Liver (tissue), 9 donors: ENCODE data around the gene CGNL1. TPM values are rescaled to one million over a fixed set of nuclear protein-coding genes. Genes with fewer than 3 reads are reported as not detected.

Experiments used
- DNase-seq: peaks from one replicate; pipeline ENCODE4 v3.0.0-alpha.2; 2017; ENCODE audit warnings: low spot score
- H3K27ac ChIP-seq, 2 donors: one replicate each; pipeline ENCODE4 v1.7.0; 2013; ENCODE audit warnings: inconsistent platforms in 2 of 2, low read length in 2 of 2, control low read depth in 1 of 2, low read depth in 1 of 2, mild to moderate bottlenecking in 1 of 2
- H3K27me3 ChIP-seq, 4 donors: one replicate each; pipeline versions ENCODE4 v1.6.1 to v1.7.0; 2013; ENCODE audit warnings: low read length in 3 of 4, inconsistent platforms in 1 of 4, mild to moderate bottlenecking in 1 of 4, moderate library complexity in 1 of 4; ENCODE audit not compliant: control insufficient read depth in 4 of 4, insufficient read depth in 4 of 4
- H3K36me3 ChIP-seq, 4 donors: one replicate each; pipeline versions ENCODE4 v1.6.1 to v1.7.0; 2013; ENCODE audit warnings: low read length in 3 of 4, mild to moderate bottlenecking in 3 of 4, low read depth in 1 of 4, moderate library complexity in 1 of 4; ENCODE audit not compliant: control insufficient read depth in 4 of 4, insufficient read depth in 3 of 4
- H3K4me1 ChIP-seq, 4 donors: one replicate each; pipeline versions ENCODE4 v1.6.1 to v1.7.0; 2013; ENCODE audit warnings: low read length in 3 of 4, mild to moderate bottlenecking in 3 of 4, moderate library complexity in 1 of 4; ENCODE audit not compliant: control insufficient read depth in 4 of 4, insufficient read depth in 4 of 4
- H3K4me3 ChIP-seq, 3 donors: one replicate each; pipeline versions ENCODE4 v1.6.1 to v1.7.0; 2013; ENCODE audit warnings: low read length in 3 of 3, control low read depth in 1 of 3, low read depth in 1 of 3, mild to moderate bottlenecking in 1 of 3
- H3K9ac ChIP-seq, 2 donors: one replicate each; pipeline ENCODE4 v1.7.0; 2013; ENCODE audit warnings: low read length in 2 of 2, mild to moderate bottlenecking in 2 of 2, moderate library complexity in 2 of 2, control low read depth in 1 of 2, low read depth in 1 of 2
- H3K9me3 ChIP-seq, 4 donors: one replicate each; pipeline versions ENCODE4 v1.6.1 to v1.7.0; 2013; ENCODE audit warnings: low read length in 3 of 4; ENCODE audit not compliant: control insufficient read depth in 4 of 4
- FOXA1 ChIP-seq: IDR thresholded peaks from 2 replicates; pipeline ENCODE4 v1.6.1; 2016; ENCODE audit warnings: antibody characterized with exemption
- FOXA2 ChIP-seq: IDR thresholded peaks from 2 replicates; pipeline ENCODE4 v1.6.1; 2016; ENCODE audit warnings: antibody characterized with exemption
- HNF4A ChIP-seq, 2 donors: conservative IDR thresholded peaks; 2 replicates each; pipeline ENCODE4 v1.6.1; 2016; ENCODE audit warnings: antibody characterized with exemption in 2 of 2, mild to moderate bottlenecking in 2 of 2
- RAD21 ChIP-seq, 2 donors: IDR thresholded peaks; 2 replicates each; pipeline ENCODE4 v1.6.1; 2016; ENCODE audit warnings: antibody characterized with exemption in 2 of 2, mild to moderate bottlenecking in 2 of 2
- RXRA ChIP-seq, 2 donors: IDR thresholded peaks; 2 replicates each; pipeline ENCODE4 v1.6.1; 2017 to 2018; ENCODE audit warnings: antibody characterized with exemption in 2 of 2, mild to moderate bottlenecking in 1 of 2
- SP1 ChIP-seq: IDR thresholded peaks from 2 replicates; pipeline ENCODE4 v1.6.1; 2018; ENCODE audit warnings: antibody characterized with exemption, mild to moderate bottlenecking
- TAF1 ChIP-seq: conservative IDR thresholded peaks from 2 replicates; pipeline ENCODE4 v1.6.1; 2016; ENCODE audit warnings: antibody characterized with exemption, mild to moderate bottlenecking
- YY1 ChIP-seq: IDR thresholded peaks from 2 replicates; pipeline ENCODE4 v1.6.1; 2016; ENCODE audit warnings: antibody characterized with exemption, mild to moderate bottlenecking
- ZBTB33 ChIP-seq: IDR thresholded peaks from 2 replicates; pipeline ENCODE4 v1.6.1; 2016; ENCODE audit warnings: antibody characterized with exemption
- WGBS: extraction: QIAGEN DNeasy Blood & Tissue Kit; methylation state at CpG from one replicate; pipeline ENCODE4 v1.1.7; 2013; 5-methylcytosine and 5-hydroxymethylcytosine counted together
- polyA plus RNA-seq, 2 donors: library from polyadenylated mRNA; stranded (reverse) in 1 of 2; unstranded in 1 of 2; fragments of 200-250 nt in 1 of 2; fragments of >200 nt in 1 of 2; fragmentation: Nextera tagmentation in 1 of 2; extraction: Ambion mirVana in 1 of 2; gene quantifications; one replicate each; pipeline versions ENCODE4 v1.2.1 to v1.2.3, GENCODE V29; 2013 to 2015
- total RNA-seq, 2 donors: library from RNA; depleted of rRNA; stranded (reverse); fragments of >200 nt; gene quantifications; one replicate each; pipeline ENCODE4 v1.2.3, GENCODE V29; 2014
- TF ChIP-seq, protein P1 (sequence below): fragments of 150-350 bp; IDR thresholded peaks from 2 replicates; pipeline ENCODE4 v1.5.1; 2017; ENCODE audit warnings: improper control_type of control experiment, low read depth, low read length; ENCODE audit not compliant: missing input control
- TF ChIP-seq, protein P2 (sequence below): IDR thresholded peaks from 2 replicates; pipeline ENCODE4 v1.6.1; 2016; ENCODE audit warnings: antibody characterized with exemption
- TF ChIP-seq, protein P3 (sequence below): IDR thresholded peaks from 2 replicates; pipeline ENCODE4 v1.6.1; 2016; ENCODE audit warnings: antibody characterized with exemption, mild to moderate bottlenecking
- donor health status: healthy.
- donor health status: healthy.
- donor health status: healthy.
- donor health status: healthy.
- donor health status: healthy.

Gene CGNL1
- total and polyA plus RNA-seq, 4 donors = 12.0 to 31.9 (median 16.1) TPM

- Histone ChIP-seq H3K36me3 (peaks cover 0 to 21% (median 7%) of the 10 kb centered on the region in 4 donors), H3K4me1 (peaks cover 3 to 21% (median 13%) of the 10 kb centered on the region in 4 donors), H3K27me3 (no peaks in the 10 kb centered on the region), H3K4me3 (no peak overlapping the region), H3K27ac (no peak overlapping the region), H3K9ac (no peak overlapping the region), H3K9me3 (no peaks in the 10 kb centered on the region)
- TF ChIP-seq FOXA1 (no peak), TAF1 (no peak), FOXA2 (no peak), YY1 (no peak), HNF4A (conservative IDR thresholded peaks at IDR 0.05) (no peak), ZBTB33 (no peak), SP1 (no peak), RAD21 (IDR thresholded peaks at IDR 0.05) (no peak)
- TF ChIP-seq, protein P1, sequence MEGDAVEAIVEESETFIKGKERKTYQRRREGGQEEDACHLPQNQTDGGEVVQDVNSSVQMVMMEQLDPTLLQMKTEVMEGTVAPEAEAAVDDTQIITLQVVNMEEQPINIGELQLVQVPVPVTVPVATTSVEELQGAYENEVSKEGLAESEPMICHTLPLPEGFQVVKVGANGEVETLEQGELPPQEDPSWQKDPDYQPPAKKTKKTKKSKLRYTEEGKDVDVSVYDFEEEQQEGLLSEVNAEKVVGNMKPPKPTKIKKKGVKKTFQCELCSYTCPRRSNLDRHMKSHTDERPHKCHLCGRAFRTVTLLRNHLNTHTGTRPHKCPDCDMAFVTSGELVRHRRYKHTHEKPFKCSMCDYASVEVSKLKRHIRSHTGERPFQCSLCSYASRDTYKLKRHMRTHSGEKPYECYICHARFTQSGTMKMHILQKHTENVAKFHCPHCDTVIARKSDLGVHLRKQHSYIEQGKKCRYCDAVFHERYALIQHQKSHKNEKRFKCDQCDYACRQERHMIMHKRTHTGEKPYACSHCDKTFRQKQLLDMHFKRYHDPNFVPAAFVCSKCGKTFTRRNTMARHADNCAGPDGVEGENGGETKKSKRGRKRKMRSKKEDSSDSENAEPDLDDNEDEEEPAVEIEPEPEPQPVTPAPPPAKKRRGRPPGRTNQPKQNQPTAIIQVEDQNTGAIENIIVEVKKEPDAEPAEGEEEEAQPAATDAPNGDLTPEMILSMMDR = no peak
- TF ChIP-seq, protein P2, sequence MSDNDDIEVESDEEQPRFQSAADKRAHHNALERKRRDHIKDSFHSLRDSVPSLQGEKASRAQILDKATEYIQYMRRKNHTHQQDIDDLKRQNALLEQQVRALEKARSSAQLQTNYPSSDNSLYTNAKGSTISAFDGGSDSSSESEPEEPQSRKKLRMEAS = no peak
- TF ChIP-seq, protein P3, sequence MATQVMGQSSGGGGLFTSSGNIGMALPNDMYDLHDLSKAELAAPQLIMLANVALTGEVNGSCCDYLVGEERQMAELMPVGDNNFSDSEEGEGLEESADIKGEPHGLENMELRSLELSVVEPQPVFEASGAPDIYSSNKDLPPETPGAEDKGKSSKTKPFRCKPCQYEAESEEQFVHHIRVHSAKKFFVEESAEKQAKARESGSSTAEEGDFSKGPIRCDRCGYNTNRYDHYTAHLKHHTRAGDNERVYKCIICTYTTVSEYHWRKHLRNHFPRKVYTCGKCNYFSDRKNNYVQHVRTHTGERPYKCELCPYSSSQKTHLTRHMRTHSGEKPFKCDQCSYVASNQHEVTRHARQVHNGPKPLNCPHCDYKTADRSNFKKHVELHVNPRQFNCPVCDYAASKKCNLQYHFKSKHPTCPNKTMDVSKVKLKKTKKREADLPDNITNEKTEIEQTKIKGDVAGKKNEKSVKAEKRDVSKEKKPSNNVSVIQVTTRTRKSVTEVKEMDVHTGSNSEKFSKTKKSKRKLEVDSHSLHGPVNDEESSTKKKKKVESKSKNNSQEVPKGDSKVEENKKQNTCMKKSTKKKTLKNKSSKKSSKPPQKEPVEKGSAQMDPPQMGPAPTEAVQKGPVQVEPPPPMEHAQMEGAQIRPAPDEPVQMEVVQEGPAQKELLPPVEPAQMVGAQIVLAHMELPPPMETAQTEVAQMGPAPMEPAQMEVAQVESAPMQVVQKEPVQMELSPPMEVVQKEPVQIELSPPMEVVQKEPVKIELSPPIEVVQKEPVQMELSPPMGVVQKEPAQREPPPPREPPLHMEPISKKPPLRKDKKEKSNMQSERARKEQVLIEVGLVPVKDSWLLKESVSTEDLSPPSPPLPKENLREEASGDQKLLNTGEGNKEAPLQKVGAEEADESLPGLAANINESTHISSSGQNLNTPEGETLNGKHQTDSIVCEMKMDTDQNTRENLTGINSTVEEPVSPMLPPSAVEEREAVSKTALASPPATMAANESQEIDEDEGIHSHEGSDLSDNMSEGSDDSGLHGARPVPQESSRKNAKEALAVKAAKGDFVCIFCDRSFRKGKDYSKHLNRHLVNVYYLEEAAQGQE = no peak
- 88% methylated on average over 4 of the region's 4 CpGs for WGBS
- no peak for DNase-seq
Observed at GRCh38 chr15:57494581-57494980, 118.3 kb downstream of the CGNL1 start.

DNA sequence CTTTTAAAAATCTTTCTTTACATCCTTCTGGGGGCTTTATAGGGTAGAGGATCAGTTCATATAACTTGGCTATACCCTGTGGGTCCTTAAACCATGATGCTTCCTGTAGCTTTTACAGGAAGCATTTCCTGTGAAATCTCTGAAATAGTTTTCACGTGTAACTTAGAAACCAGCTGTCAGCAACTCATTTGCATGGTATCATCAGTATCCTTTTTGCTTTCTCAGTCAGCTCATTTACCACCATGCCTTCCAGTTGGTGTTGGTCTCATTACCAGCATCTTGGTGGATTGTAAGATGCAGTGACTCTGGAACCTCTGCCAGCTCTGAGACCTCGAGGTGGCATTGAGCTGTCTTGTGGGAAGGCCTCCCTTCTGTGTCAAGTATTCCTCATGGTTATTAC lies 118.7 kb downstream of the CGNL1 start:
- Histone ChIP-seq H3K36me3 (peaks cover 0 to 20% (median 7%) of the 10 kb centered on the region in 4 donors), H3K4me1 (peaks cover 3 to 21% (median 13%) of the 10 kb centered on the region in 4 donors), H3K27ac (no peak overlapping the region), H3K27me3 (no peaks in the 10 kb centered on the region), H3K4me3 (no peak overlapping the region), H3K9me3 (no peaks in the 10 kb centered on the region), H3K9ac (no peak overlapping the region)
- DNase-seq = no peak
- WGBS = 75% methylated on average over 2 of the region's 2 CpGs
- no peak for TF ChIP-seq RXRA (IDR thresholded peaks at IDR 0.05)
- TF ChIP-seq, protein P3 = no peak
- TF ChIP-seq SP1 = no peak
- TF ChIP-seq, protein P1 = no peak
- TF ChIP-seq TAF1 = no peak
